ENCODE measurements around the gene PNN. TPM values are rescaled to one million over a fixed set of nuclear protein-coding genes. Genes with fewer than 3 reads are reported as not detected.
"Not testable (repeated sequence)": the region's sequence is repeated elsewhere in the genome, so short reads cannot be mapped to it uniquely, and the experiment has no call there.

PNN gene
- total RNA-seq, 3 donors from 2014 or later, result 42.5 to 50.6 (median 49.4) TPM

DNA sequence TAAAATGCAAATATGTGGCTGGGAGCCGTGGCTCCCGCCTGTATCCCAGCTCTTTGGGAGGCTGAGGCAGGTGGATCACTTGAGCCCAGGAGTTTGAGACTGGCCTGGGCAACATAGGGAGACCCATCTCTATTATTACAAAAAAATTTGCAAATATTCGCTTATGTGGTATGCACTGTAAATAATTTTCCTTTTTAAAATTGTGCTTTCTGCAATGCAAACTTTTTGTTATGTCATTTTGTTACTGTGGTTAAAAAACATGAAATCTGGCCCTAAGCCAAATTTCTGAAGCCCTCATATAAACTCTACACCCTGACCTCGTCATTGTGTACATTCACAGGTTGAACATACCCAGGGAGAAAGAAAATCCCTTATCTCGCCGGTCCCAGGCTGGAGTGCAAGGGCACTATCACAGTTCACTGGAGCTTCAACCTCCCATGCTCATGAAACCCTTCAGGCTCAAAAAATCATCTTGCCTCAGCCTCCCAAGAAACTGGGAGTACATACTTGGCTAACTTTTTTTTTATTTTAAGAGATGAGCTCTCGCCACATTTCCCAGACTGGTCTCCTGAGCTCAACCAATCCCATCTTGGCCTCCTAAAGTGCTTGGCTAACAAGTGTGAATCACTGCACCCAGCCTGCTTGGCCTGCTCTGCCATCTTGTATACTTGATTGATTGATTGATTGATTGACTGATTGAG, 29.6 kb upstream of the PNN start:
- intact Hi-C loops (cut with DNase I, micrococcal nuclease), result no loop called here
- H3K9me3 ChIP-seq, result no peaks in the 10 kb centered on the region
- H3K4me3 ChIP-seq, result no peak overlapping the region
- DNase-seq (no peak), ATAC-seq (no peak)
- no peak for TF ChIP-seq CTCF (IDR thresholded peaks at IDR 0.05)
- H3K4me1 ChIP-seq (ENCODE audit: low read depth), result no peaks in the 10 kb centered on the region
- no peaks in the 10 kb centered on the region for H3K36me3 ChIP-seq (ENCODE audit: low read depth)

- Histone ChIP-seq H3K4me3 (no peak overlapping the region), H3K4me1 (ENCODE audit: low read depth) (no peaks in the 10 kb centered on the region), H3K9me3 (no peaks in the 10 kb centered on the region), H3K36me3 (ENCODE audit: low read depth) (no peaks in the 10 kb centered on the region)
- TF ChIP-seq CTCF (IDR thresholded peaks at IDR 0.05), result no peak
- ATAC-seq (no peak), DNase-seq (no peak)
- intact Hi-C loops (cut with DNase I, micrococcal nuclease), result no loop called here
Observed at GRCh38 chr14:39154594-39155189, 20.4 kb upstream of the PNN start.

DNA sequence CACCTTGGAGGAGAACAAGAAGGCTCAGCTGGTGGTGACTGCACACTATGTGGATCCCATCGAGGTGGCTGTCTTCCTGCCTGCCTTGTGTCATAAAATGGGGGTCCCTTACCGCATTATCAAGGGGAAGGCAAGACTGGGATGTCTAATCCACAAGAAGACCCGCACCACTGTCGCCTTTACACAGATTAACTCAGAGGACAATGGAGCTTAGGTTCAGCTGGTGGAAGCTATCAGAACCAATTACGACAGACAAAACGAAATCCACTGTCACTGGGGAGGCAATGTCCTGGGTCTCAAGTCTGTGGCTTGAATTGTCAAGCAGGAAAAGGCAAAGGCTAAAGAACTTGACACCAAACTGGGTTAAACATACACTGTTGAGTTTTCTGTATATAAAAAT, 17.6 kb upstream of the PNN start:
- intact Hi-C loops (cut with DNase I, micrococcal nuclease), result no loop called here
- Histone ChIP-seq H3K4me1 (ENCODE audit: low read depth) (no peaks in the 10 kb centered on the region), H3K9me3 (no peaks in the 10 kb centered on the region), H3K36me3 (ENCODE audit: low read depth) (no peaks in the 10 kb centered on the region), H3K4me3 (no peak overlapping the region)
- DNase-seq (no peak), ATAC-seq (no peak)
- TF ChIP-seq CTCF (IDR thresholded peaks at IDR 0.05), result no peak

GRCh38 chr14:39158222-39158858, 16.7 kb upstream of the PNN start:
- ATAC-seq, result no peak
- Histone ChIP-seq H3K4me1 (ENCODE audit: low read depth) (no peaks in the 10 kb centered on the region), H3K9me3 (no peaks in the 10 kb centered on the region), H3K4me3 (no peak overlapping the region), H3K36me3 (ENCODE audit: low read depth) (no peaks in the 10 kb centered on the region)
- TF ChIP-seq CTCF (IDR thresholded peaks at IDR 0.05), result no peak
- intact Hi-C loops (cut with DNase I, micrococcal nuclease), result no loop called here
- DNase-seq, result no peak

- intact Hi-C loops (cut with DNase I, micrococcal nuclease), result no loop called here
- Histone ChIP-seq H3K4me1 (ENCODE audit: low read depth) (no peaks in the 10 kb centered on the region), H3K4me3 (no peak overlapping the region), H3K9me3 (no peaks in the 10 kb centered on the region), H3K36me3 (ENCODE audit: low read depth) (no peaks in the 10 kb centered on the region)
- no peak for TF ChIP-seq CTCF (IDR thresholded peaks at IDR 0.05)
- DNase-seq (no peak), ATAC-seq (no peak)
Observed at GRCh38 chr14:39160494-39160893, 14.6 kb upstream of the PNN start.

DNA sequence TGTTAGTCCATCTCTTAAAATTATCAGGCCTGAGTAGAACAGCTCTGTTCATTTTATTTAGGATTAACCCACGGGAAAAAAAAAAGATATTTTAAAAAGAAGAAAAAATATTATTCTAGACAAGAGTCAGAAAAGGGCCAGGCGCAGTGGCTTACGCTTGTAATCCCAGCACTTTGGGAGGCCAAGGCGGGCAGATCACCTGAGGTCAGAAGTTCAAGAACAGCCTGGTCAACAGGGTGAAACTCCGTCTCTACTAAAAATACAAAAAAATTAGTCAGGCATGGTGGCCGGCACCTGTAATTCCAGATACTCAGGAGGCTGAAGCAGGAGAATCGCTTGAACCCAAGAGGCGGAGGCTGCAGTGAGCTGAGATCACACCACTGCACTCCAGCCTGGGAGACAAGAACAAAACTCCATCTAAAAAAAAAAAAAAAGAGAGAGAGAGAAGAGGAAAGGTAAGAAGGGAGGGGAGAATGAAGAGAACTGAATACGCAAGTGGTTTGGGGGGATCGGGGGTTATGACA, 7.2 kb upstream of the PNN start:
- intact Hi-C loops (cut with DNase I, micrococcal nuclease), result not testable (repeated sequence)

More for the DNA sequence above, 7.2 kb upstream of the PNN start:
- peaks cover 13% of the 10 kb centered on the region for H3K4me1 ChIP-seq (ENCODE audit: low read depth)
- H3K36me3 ChIP-seq (ENCODE audit: low read depth); DNase-seq; H3K4me3 ChIP-seq; H3K9me3 ChIP-seq; ATAC-seq: not testable (repeated sequence)

Measured in mucosa of descending colon (tissue), 3 donors.